ENCODE measurements around the gene LCN6. TPM values are rescaled to one million over a fixed set of nuclear protein-coding genes. Genes with fewer than 3 reads are reported as not detected.

Gene LCN6
- total RNA-seq, 1 experiment from 2014 or later: not detected

DNA sequence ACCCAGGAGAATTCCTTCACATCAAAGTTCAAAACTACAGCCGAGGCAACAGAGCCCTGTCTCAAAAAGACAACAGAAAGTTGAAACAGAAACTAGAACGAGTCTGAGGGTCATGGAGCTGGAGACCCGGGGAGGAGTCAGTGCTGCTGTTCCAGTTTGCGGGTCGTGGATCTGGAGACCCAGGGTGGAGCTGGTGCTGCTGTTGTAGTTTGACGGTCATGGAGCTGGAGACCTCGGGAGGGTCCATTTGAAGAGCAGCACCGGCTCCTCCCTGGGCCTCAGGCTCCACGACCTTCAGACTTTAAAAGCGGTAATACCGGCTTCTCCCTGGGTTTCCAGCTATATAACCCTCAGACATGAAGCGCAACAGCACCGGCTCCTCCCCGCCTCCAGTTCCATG lies 29.0 kb upstream of the LCN6 start:
- Mint-ChIP-seq H3K27ac (ENCODE audit: low read depth, unreplicated experiment) (no peak overlapping the region), H3K9me3 (ENCODE audit: unreplicated experiment) (no peaks in the 10 kb centered on the region), H3K36me3 (ENCODE audit: insufficient read depth, unreplicated experiment) (no peaks in the 10 kb centered on the region), H3K4me3 (ENCODE audit: unreplicated experiment) (no peak overlapping the region), H3K27me3 (ENCODE audit: insufficient read depth, unreplicated experiment) (peaks cover 59% of the 10 kb centered on the region), H3K4me1 (ENCODE audit: insufficient read depth, unreplicated experiment) (no peaks in the 10 kb centered on the region)
- POLR2A ChIA-PET: interaction anchor here (1.4 kb wide), 1 partner anchor 11 kb away, joined by 9 read pairs; no protein-coding TSS in a partner anchor
- no TSS peak for BruUV-seq (replicated peaks)
- DNase-seq (ENCODE audit: unreplicated experiment): no peak
- TF ChIP-seq, protein P1, sequence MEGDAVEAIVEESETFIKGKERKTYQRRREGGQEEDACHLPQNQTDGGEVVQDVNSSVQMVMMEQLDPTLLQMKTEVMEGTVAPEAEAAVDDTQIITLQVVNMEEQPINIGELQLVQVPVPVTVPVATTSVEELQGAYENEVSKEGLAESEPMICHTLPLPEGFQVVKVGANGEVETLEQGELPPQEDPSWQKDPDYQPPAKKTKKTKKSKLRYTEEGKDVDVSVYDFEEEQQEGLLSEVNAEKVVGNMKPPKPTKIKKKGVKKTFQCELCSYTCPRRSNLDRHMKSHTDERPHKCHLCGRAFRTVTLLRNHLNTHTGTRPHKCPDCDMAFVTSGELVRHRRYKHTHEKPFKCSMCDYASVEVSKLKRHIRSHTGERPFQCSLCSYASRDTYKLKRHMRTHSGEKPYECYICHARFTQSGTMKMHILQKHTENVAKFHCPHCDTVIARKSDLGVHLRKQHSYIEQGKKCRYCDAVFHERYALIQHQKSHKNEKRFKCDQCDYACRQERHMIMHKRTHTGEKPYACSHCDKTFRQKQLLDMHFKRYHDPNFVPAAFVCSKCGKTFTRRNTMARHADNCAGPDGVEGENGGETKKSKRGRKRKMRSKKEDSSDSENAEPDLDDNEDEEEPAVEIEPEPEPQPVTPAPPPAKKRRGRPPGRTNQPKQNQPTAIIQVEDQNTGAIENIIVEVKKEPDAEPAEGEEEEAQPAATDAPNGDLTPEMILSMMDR (IDR thresholded peaks at IDR 0.05; ENCODE audit: unreplicated experiment): no peak
- intact Hi-C loops (cut with micrococcal nuclease): no loop called here
- CTCF ChIA-PET: interaction anchor here (1.1 to 3.9 kb wide), 6 partner anchors 8 to 259 kb away, joined by 3 to 30 read pairs (median 12); partner anchors contain the start of gene LCN8

DNA sequence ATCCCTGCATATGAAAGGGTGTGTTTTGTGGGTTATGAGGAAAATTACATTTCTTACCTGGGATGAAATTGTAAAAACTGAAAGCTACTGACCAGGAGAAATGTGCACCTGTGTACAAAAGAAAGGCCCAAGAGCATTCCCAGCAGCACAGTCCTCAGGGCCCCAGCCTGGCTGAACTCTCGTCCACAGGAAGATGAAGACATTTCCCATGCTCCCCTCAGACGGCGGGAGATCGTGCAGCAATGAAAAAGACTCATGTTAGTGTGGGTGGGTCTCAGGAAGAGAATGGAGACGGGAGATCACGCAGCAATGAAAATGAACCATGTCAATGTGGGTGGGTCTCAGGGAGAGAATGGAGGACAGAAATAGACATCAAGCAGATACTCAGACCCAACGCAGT lies 28.6 kb upstream of the LCN6 start:
- no TSS peak for BruUV-seq (replicated peaks)
- intact Hi-C loops (cut with micrococcal nuclease): no loop called here
- CTCF ChIA-PET: interaction anchor here (1.6 to 3.9 kb wide), 5 partner anchors 9 to 259 kb away, joined by 6 to 30 read pairs (median 18); partner anchors contain the start of gene LCN8
- TF ChIP-seq, protein P1 (IDR thresholded peaks at IDR 0.05; ENCODE audit: unreplicated experiment): no peak
- POLR2A ChIA-PET: interaction anchor here (0.7 kb wide), 1 partner anchor 31 kb away, joined by 4 read pairs; no protein-coding TSS in a partner anchor
- Mint-ChIP-seq H3K4me3 (ENCODE audit: unreplicated experiment) (no peak overlapping the region), H3K36me3 (ENCODE audit: insufficient read depth, unreplicated experiment) (no peaks in the 10 kb centered on the region), H3K4me1 (ENCODE audit: insufficient read depth, unreplicated experiment) (no peaks in the 10 kb centered on the region), H3K27ac (ENCODE audit: low read depth, unreplicated experiment) (no peak overlapping the region), H3K9me3 (ENCODE audit: unreplicated experiment) (no peaks in the 10 kb centered on the region), H3K27me3 (ENCODE audit: insufficient read depth, unreplicated experiment) (peaks cover 55% of the 10 kb centered on the region)
- no peak for DNase-seq (ENCODE audit: unreplicated experiment)

DNA sequence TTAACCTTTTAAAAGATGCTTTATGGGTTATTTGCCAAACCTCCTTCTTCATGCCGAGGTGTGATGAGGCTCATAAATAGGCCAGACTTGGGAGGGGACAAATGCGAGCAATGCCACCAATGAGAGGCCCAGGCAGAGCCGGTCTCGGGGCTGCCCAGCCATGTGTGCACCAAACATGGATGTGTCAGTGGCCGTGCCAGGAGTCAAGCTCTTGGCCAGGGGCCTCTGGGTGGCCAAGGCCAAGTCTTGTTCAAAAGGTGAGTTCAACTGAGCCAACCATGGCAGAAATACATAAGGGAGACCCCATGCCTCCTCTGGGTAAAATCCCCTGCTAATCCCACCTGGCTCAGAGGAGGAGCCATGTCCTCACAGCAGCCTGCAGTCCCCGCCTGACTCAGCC lies 26.9 kb upstream of the LCN6 start:
- Mint-ChIP-seq H3K36me3 (ENCODE audit: insufficient read depth, unreplicated experiment) (no peaks in the 10 kb centered on the region), H3K4me3 (ENCODE audit: unreplicated experiment) (no peak overlapping the region), H3K9me3 (ENCODE audit: unreplicated experiment) (no peaks in the 10 kb centered on the region), H3K4me1 (ENCODE audit: insufficient read depth, unreplicated experiment) (no peaks in the 10 kb centered on the region), H3K27me3 (ENCODE audit: insufficient read depth, unreplicated experiment) (peaks cover 38% of the 10 kb centered on the region), H3K27ac (ENCODE audit: low read depth, unreplicated experiment) (no peak overlapping the region)
- TF ChIP-seq, protein P1 (IDR thresholded peaks at IDR 0.05; ENCODE audit: unreplicated experiment): no peak
- BruUV-seq (replicated peaks): no TSS peak
- POLR2A ChIA-PET: interaction anchor here (0.6 kb wide), 1 partner anchor 142 kb away, joined by 3 read pairs; no protein-coding TSS in a partner anchor
- no peak for DNase-seq (ENCODE audit: unreplicated experiment)
- CTCF ChIA-PET: interaction anchor here (1.1 to 1.9 kb wide), 3 partner anchors 9 to 14 kb away, joined by 3 to 9 read pairs (median 6); no protein-coding TSS in a partner anchor
- intact Hi-C loops (cut with micrococcal nuclease): no loop called here

DNA sequence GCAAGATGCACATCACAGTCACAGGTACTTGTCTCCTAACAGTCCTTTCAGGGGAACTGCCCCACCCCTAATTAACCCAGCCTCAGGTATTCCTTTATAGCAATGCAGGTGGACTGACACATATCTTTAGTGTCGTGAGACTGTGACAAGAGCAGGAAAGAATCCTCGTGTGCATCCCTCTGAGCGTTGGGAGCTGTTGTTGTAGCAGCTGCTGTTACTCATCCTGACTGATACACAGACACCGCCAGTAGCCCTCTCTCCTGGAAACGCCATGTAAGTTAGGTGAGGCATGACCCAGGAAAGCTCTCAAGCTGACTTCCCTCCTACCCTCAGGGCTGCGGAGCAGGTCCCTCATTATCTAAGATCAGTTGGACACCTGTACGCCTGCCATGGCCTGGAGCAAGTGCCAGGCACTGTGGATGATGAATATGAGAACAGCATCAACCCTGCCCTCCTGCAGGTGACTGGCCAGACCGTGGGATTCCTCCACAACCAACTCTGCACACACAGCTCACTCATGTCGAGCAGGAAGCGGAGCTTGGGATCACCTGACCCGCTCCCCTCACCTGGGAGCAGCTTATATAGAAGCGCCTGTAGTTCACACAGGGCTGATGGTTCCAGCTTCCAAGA lies 26.2 kb upstream of the LCN6 start:
- ChIA-PET POLR2A (interaction anchor here (0.5 to 0.6 kb wide), 2 partner anchors 33 to 142 kb away, joined by 3 read pairs; no protein-coding TSS in a partner anchor), CTCF (interaction anchor here (0.7 to 1.9 kb wide), 6 partner anchors 9 to 290 kb away, joined by 3 to 9 read pairs (median 3); partner anchors contain the start of genes LCN15 and LCN8)
- H3K27me3 Mint-ChIP-seq (ENCODE audit: insufficient read depth, unreplicated experiment): peaks cover 31% of the 10 kb centered on the region
- no peak for DNase-seq (ENCODE audit: unreplicated experiment)
- no peaks in the 10 kb centered on the region for H3K9me3 Mint-ChIP-seq (ENCODE audit: unreplicated experiment)
- H3K4me1 Mint-ChIP-seq (ENCODE audit: insufficient read depth, unreplicated experiment): no peaks in the 10 kb centered on the region
- intact Hi-C loops (cut with micrococcal nuclease): no loop called here
- H3K4me3 Mint-ChIP-seq (ENCODE audit: unreplicated experiment): no peak overlapping the region
- BruUV-seq (replicated peaks): no TSS peak
- no peaks in the 10 kb centered on the region for H3K36me3 Mint-ChIP-seq (ENCODE audit: insufficient read depth, unreplicated experiment)
- TF ChIP-seq, protein P1 (IDR thresholded peaks at IDR 0.05; ENCODE audit: unreplicated experiment): no peak
- H3K27ac Mint-ChIP-seq (ENCODE audit: low read depth, unreplicated experiment): no peak overlapping the region

Measured in MCF 10A (cell line).